HG03432 (cell line): ENCODE measurements around the gene ASCC3.
"Not testable (repeated sequence)": the region's sequence is repeated elsewhere in the genome, so short reads cannot be mapped to it uniquely, and the experiment has no call there.

Experiments used
- ATAC-seq: cut with Tn5 transposase; IDR thresholded peaks from one replicate; pipeline ENCODE4 v1.9.1; 2021; ENCODE audit warnings: mild to moderate bottlenecking, moderate library complexity; ENCODE audit not compliant: unreplicated experiment

ASCC3 gene

DNA sequence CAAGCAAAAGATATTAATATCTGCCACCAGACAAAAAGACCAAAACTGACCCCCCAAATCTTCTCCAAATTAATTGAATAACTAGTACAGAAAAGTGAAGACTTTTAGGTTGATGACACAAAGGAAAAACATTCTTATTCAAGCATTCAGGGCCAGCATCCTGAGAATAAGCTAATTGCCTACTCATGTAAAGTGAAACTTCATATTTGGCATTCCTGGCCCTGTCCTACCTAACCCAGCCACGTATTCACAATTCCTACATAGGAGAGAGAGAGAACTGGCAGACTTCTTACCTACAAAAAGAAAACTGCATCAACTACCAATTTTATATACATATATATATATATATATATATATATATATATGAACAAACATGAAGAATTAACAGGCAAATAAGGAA, 4.9 kb upstream of the ASCC3 start:
- no peak for ATAC-seq

DNA sequence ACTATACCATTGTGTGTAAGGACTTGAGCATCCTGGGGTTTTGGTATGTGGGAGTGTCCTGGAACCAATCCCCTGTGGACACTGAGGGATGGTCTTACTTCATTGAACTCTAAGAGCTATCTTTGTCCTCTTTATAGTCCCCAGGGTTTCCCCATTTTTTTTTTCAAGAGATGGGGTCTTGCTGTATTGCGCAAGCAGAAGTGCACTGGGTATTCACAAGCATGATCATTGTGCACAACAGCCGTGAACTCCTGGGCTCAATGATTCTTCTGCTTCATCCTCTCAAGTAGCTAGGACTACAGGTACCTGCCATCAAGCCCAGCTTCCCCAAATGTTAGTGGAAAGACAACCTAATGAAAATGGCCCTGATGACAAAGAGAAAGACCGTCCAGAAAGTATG, 2.2 kb upstream of the ASCC3 start:
- ATAC-seq, result no peak

DNA sequence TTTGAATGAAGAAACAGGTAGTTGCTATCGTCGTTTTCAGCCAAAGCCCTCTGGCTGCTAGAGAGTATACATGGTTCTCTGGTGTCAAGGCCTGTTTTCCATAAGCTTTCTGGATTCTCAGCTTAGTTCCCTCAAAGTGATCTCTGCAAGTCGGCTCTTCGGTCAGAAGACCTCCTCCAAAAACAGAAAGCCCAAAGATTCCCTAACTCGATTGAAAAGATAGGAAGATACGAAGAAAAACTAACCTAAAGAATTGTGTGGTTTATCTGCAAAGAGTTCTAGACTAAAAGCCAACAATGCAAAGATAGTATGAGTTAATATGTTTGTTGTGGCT, 545 bp upstream of the ASCC3 start:
- ATAC-seq, result no peak

DNA sequence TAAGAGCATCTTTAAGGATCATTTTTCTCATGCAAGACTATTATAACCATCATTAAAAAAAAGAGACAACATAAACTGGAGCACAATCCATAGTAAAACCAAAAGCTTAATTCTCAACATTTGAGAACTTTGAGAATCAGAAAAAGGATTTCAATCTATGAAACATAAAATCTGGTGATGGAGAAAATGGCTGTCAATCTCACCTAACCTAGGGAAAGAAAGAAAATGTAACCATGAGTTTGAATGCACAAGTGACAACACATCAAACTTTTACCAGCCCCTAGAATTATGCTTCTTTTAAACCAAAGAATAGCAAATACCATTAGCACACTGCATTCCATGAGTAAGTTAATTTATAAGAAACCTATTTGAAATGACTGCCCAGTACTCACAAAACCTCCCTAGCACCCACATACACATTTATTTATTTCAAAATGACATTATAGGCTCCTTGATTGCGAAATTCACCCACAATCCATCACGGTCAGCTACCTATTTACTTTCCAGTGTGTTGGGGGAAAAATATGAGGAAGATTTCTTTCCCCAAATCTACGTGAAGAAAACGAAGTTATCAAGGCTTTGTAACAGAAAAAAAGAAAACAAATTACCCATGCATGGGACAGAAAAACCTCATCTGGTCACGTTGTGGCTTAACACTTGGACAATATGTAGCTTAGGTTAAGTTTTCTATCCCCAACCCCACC, 828 bp downstream of the ASCC3 start:
- ATAC-seq, result no peak

DNA sequence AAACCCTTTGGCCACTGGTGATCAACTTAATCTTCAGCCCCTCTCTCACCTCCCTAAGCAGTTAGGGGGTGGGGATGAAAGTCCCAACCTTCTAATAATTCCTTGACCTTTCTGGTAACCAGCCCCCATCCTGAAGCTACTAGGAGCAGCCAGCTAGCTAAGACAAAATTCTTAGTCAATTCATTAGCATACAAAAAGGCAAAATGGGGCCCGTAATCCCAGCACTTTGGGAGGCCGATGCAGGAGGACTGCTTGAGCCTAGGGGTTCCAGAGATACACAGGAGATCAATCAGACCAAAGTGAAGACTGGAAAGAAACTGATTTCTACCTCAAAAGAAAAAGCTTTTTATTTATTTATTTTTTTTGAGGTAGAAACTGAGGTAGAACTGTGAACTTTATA, 1.8 kb downstream of the ASCC3 start:
- ATAC-seq, result no peak

DNA sequence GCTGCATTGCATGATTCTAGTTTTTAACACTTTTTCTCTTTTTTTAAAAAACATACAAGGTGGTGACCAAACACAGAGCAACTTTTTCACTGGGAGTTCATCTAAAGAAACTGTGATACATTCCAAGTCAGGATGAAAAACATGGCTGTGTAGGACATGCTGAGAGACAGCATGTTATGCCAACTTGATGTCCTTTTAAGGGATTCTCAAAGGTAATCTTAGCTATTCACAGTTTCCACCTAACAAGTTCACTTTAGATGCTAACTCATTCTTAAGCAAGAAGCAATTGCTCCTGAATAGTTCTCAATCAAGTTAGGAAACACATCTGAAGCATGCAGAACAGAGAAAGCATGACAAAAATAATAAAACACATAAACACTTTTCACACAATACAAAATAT, 3.3 kb downstream of the ASCC3 start:
- no peak for ATAC-seq

DNA sequence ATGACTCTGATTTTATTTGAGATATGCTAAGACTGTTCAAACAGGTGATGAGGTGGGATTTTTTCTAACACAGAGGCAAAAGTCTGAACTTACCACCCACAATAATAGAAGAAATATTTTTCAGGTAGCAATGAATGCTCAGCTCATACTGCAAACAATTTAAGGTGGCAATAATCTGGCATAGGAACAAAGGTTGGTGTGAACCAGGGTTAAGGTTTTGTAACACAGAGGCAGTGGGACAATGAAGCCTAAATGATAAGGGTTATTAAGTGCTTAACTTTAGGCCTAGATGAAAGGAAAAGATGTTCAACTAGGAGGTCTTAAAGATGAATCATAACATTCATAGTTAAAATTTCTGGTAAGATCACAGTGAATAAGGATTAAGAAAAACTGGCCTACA, 4.9 kb downstream of the ASCC3 start:
- no peak for ATAC-seq

DNA sequence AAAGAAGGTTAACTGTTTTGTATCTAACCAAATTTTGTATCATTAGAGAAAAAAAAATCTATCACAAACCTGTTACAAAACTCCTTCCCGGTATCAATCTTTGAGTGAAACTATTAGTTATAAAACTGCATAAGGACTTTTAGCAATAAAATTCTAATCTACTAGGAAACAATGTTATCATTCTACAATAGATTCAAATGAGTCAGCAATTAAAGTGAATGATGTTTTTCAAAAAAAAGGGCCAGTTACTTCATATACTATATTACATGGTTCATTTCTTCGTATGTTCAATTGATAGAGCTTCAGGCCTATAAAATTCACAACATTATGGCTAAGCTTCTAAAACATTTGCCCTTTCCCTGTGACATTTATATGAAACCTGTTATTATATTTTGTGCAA, 15.6 kb downstream of the ASCC3 start:
- ATAC-seq, result no peak

DNA sequence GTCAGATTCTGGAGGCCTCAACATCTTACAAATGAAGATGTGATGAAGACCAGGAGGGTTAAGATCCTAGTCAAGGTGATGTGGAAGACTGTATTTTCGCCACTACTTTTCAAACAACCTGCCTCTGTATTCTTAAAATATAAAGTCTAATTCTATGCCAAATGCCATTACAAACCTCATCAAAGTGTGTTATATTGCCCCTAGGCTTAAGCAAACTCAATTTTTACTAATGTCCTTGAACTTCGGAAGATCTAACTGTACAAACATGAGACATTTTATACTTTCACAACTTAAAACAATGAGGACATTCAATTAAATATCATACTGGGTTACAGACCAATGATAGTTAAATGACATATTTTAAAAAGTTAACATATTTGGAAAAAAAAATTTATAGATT, 19.1 kb downstream of the ASCC3 start:
- ATAC-seq, result no peak

DNA sequence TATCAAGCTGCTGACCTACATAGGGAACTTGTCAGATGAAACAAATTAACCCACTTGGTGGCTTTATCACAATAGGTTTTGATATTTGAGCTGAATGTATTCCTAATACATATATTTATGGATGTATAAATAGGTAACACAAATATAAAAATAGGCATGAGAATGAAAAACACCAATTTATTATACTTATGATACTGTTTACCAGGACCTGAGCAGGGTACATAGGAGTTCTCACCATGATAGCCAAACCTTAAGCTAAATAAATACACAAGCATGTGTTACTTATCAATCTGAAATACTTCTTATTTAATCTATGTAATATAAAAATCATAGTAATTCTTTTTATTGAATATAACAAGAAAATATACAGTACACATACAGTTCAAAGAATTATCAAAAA, 25.0 kb downstream of the ASCC3 start:
- no peak for ATAC-seq

DNA sequence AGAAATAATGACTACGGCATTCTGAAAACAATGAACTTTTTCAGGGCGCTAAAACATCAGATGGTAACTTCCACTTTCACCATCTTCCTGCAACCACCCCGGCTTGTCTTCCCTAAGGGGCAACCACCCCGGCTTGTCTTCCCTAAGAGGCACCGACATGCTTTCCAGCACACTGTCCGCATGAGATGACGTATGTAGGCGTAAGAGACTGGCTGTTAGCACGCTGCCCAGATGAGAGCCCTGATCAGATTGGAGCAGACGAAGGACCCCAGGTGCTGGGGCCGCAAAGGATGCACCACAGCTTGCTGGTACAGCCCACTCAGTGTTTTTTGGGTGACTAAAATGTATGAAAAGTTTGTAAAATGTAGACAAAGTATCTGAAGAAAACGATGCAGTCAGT, 29.3 kb downstream of the ASCC3 start:
- ATAC-seq, result no peak

DNA sequence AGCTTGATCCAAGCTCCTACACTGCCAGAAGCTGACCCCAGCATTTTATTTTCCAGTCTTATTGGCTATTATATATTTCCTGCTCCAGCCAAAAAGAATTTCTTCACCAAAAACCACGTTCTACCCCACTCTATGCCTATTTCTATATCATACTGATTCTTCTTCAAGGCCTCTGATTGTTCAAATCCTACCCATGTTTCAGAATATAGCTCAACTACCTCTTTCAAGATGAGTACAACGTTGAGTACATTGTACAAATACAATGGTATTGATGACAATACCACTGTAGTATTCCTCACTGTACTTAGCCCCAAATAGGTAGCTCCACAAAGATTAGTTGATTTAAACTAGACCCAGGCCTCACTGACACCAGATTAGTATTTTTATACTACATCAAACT, 31.0 kb downstream of the ASCC3 start:
- no peak for ATAC-seq

DNA sequence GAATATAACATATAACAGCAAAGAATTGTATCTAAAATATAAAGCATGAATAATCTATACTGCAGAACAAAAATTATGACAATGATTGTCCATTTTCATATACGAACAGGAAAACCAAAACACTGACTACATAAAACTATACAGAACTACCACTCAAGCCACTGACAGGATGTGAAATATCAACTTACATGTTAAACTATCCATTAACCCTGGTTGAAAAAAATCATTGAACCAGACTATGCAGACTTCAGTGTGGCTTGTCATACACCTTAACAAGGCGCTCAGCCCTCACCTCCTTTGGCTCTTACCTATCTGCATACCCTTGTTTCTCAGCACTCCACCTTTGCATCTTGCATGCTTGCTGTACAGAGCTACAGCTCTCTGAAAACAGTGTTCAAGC, 34.9 kb downstream of the ASCC3 start:
- ATAC-seq, result peak; percentile 61

DNA sequence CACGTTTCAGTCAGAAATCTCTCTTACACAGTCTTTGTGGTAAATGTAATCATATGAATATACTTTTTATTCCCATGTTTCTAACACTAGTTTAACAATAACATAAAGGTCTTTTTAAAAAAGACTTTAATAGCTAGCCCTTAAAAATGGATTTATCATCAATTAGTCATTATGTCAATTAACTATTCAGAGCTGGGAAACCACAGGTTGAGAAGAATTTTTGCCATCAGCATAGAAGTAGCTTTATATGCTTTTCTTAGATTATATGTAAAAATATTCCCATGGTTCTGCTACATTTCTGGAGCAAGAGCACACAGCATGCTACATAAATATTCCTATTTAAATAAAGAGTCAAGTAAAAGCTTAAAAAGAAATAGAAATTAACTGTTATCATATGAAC, 35.5 kb downstream of the ASCC3 start:
- ATAC-seq, result no peak

DNA sequence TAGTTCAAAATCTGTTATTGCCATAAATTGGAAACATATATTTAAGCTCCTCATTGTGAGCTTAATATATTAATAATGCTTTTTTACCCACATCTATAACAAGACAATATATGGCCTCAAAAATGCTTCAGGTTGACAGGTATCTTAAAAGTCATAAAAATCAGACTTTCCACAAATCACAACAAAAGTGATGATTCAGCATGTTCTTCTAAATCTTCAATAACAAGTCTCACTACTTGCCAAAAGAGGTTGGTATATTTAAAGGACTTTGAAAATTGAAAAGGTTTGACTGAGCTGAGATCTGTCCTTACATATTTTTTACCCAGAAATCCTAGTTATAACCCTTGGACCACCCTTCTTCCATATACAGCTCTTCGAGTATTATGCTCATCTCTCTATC, 41.7 kb downstream of the ASCC3 start:
- no peak for ATAC-seq

DNA sequence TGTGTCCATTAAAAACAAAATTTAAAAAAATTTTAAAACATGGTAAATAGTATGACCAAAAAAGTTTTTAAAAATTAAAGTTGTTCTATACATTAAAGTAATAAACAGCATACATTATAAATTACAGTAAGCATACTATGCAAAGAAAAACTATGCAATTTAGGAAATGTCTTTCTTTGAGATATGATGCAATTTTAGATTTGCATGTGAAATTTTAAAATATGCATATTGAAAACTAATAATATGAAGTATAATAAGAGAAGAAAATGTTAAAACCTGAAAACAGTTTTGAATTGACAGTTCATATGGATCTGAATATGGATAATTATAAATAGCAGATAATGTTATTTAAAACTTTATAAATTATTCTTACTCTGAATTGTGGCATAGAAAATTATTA, 43.1 kb downstream of the ASCC3 start:
- ATAC-seq, result no peak

DNA sequence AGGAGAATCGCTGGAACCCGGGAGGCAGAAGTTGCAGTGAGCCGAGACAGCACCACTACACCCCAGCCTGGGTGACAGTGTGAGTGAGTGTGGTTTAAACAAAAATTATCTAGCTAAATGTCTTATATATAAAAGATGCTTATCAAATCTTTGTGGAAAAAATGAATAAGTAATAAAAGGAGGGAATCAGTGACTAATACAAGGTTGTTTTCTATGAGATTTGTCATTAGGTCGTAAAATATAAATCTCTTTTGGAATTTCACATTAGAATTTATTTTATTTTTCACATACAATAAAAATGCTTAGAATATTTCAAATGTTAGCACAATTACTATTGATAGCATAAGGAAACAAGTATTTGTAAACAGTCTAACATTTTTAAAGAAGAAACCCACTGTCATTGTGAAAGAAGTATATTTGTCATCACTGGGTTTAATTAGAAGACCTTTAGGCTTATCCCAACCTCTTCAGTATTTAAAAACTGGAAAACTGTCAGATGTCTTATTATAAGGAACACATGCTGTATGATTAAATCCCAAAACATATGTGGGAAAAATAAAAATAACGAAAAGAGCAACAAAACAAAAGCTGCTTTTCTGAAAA, 47.1 kb downstream of the ASCC3 start:
- ATAC-seq, result no peak

DNA sequence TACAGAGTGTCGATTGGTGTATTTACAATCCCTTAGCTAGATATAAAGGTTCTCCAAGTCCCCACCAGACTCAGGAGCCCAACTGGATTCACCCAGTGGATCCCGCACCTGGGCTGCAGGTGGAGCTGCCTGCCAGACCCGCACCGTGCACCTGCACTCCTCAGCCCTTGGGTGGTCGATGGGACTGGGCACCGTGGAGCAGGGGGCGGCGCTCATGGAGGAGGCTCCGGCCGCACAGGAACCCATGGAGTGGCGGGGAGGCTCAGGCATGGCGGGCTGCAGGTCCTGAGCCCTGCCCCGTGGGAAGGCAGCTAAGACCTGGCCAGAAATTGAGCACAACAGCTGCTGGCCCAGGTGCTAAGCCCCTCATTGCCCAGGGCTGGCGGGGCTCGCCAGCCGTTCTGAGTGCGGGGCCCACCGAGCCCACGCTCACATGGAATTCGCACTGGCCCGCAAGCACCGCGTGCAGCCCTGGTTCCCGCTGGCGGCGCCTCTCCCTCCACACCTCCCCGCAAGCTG, 52.0 kb downstream of the ASCC3 start:
- ATAC-seq, result not testable (repeated sequence)

DNA sequence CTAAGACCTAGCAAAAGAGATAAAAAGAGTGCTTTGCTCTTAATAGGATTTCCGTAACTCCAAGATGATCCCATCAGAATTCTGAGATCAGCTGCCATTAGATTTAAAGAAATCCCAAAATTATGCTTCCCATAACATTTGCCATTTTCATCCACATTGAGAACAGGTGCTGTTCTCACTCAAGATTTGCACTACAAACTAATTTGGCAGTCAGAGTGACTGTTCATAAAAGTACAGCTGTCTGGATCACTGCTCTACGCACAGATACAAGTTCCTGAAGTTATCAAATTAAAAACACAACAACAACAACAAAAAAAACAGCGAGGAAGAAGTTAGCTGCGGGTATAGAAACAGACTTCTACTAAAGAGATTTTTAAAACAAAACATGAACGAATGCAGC, 58.1 kb downstream of the ASCC3 start:
- ATAC-seq, result no peak

DNA sequence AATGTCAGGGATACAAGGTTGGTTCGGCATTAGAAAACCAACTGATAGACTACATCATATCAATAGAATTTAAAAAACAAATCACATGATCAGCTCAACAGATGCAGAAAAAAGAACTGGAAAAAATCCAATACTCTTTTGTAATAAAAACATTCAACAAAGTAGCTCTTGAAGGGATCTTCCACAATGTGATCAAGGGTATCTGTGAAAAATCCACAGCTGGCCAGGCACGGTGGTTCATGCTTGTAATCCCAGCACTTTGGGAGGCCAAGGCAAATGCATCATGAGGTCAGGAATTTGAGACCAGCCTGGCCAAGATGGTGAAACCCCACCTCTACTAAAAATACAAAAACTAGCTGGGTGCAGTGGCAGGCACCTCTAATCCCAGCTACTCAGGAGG, 63.1 kb downstream of the ASCC3 start:
- no peak for ATAC-seq

DNA sequence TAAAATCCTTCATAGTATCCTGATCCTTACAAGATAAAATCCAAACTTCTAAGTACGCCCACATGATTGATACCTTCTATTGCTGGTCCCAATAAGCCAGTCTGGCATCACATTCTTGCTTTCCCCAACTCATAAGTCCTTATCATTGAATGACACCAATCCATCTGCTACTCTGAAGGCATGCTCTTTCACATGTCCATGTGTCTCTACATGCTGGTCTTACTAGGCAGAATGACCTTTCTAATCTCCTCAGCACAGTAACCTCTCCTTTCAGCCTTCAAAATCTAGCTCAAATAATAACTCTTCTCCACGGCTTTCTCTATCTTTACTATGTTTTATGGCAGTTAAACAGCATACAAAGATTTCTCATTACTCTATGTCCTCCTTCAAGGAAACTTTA, 71.1 kb downstream of the ASCC3 start:
- no peak for ATAC-seq

DNA sequence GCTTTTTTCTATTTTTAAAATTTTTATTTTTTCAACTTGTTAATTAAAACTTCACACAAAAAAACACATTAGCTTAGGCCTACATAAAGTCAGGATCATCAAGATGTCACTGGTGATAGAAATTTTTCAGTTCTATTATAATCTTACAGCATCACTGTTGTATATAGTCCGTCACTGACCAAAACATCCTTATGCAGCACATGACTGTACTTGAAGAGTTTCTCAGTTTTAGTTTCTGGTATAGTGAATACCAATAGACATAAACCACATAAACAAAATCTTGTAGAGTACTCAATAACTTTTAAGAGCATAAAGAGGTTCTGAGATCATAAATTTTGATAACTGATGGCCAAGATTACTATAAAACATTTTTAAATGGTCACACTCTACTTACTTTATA, 71.8 kb downstream of the ASCC3 start:
- ATAC-seq, result peak; percentile 86
